Measurements from ENCODE around the gene CENPS. TPM values are rescaled to one million over a fixed set of nuclear protein-coding genes. Genes with fewer than 3 reads are reported as not detected.

CENPS gene
- total and polyA plus RNA-seq, 2 of the 8 experiments (the other 6 are each of a cell fraction or from before 2014, with no cell fraction given) = 7.8 to 20.3 TPM

DNA sequence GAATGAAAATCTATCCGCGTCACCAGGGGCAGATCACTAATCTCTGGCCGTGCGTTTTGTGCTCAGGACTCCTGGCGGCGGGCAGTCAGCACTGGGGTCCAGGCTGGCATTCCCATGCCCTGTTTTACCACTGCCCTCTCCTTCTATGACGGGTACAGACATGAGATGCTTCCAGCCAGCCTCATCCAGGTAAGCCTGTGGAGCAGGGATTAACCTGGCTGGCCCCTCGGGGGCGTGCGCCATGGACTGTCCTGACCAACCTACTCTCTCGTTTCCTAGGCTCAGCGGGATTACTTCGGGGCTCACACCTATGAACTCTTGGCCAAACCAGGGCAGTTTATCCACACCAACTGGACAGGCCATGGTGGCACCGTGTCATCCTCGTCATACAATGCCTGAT is 10.9 kb upstream of the CENPS start:
- POLR2A ChIA-PET (ENCODE audit: partially characterized antibody) = no interaction called here
- no peak overlapping the region for H2BK12ac ChIP-seq (ENCODE audit: low read depth, low read length)

More for the DNA sequence above, 10.9 kb upstream of the CENPS start:
- no peak overlapping the region for H3K4ac ChIP-seq (replicated peaks; ENCODE audit: insufficient read length, low read depth, low read length)
- no peak overlapping the region for H3K9ac ChIP-seq (replicated peaks in 1 of 4; ENCODE audit: extremely low read depth in 1 of 4, low read depth in 3 of 4, low read length in 3 of 4)
- no peak overlapping the region for H2BK5ac ChIP-seq (ENCODE audit: low read depth, low read length)
- no peak for TF ChIP-seq POU5F1 (IDR thresholded peaks at IDR 0.05; ENCODE audit: low read depth, low read length)
- no peak for TF ChIP-seq CHD1 (IDR thresholded peaks at IDR 0.05; ENCODE audit: low read depth, low read length)
- TF ChIP-seq, protein P1, sequence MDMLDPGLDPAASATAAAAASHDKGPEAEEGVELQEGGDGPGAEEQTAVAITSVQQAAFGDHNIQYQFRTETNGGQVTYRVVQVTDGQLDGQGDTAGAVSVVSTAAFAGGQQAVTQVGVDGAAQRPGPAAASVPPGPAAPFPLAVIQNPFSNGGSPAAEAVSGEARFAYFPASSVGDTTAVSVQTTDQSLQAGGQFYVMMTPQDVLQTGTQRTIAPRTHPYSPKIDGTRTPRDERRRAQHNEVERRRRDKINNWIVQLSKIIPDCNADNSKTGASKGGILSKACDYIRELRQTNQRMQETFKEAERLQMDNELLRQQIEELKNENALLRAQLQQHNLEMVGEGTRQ (IDR thresholded peaks at IDR 0.05; ENCODE audit: low read length) = no peak
- TF ChIP-seq SP2 (IDR thresholded peaks at IDR 0.05; ENCODE audit: low read length) = no peak
- TF ChIP-seq SP4 (IDR thresholded peaks at IDR 0.05; ENCODE audit: low read length) = no peak
- no peak for TF ChIP-seq MAFK (IDR thresholded peaks at IDR 0.05; ENCODE audit: low read depth, low read length)
- no peak for TF ChIP-seq HDAC6 (IDR thresholded peaks at IDR 0.05; ENCODE audit: low read depth, low read length)
- no peak for TF ChIP-seq POLR2AphosphoS5 (IDR thresholded peaks at IDR 0.05; ENCODE audit: low read depth, low read length)
- TF ChIP-seq TCF12 (IDR thresholded peaks at IDR 0.05; ENCODE audit: low read depth, low read length) = no peak
- TF ChIP-seq JUND (IDR thresholded peaks at IDR 0.05; ENCODE audit: low read length) = no peak
- CTCF ChIA-PET (ENCODE audit: partially characterized antibody) = interaction anchor here (0.6 to 2.3 kb wide), 2 partner anchors 11 to 212 kb away, joined by 4 to 7 read pairs; partner anchors contain the start of gene CENPS
- peaks cover 29 to 69% (median 50%) of the 10 kb centered on the region in 4 experiments for H3K36me3 ChIP-seq (ENCODE audit: control insufficient read depth in 2 of 4, insufficient read depth in 4 of 4, low read length in 3 of 4)
- no peaks in the 10 kb centered on the region for H3K9me3 ChIP-seq (ENCODE audit: insufficient read depth in 2 of 2, low read depth in 1 of 2, low read length in 1 of 2)
- H4K5ac ChIP-seq (ENCODE audit: insufficient read length, low read depth, low read length) = no peak overlapping the region
- no peak overlapping the region for H3K4me3 ChIP-seq (ENCODE audit: extremely low read depth in 1 of 4, insufficient read depth in 2 of 4, low read depth in 3 of 4, low read length in 4 of 4)
- H3K18ac ChIP-seq (ENCODE audit: extremely low read depth, low read length) = no peak overlapping the region
- no peak overlapping the region for H4K91ac ChIP-seq (replicated peaks; ENCODE audit: insufficient read length, low read length)
- H2AK5ac ChIP-seq (ENCODE audit: low read depth, low read length) = no peak overlapping the region
- H4K20me1 ChIP-seq (replicated peaks in 1 of 2; ENCODE audit: control insufficient read depth in 1 of 2, insufficient read depth in 2 of 2, low read length in 2 of 2) = peaks cover 3 to 5% of the 10 kb centered on the region in 2 experiments
- H3K27ac ChIP-seq (ENCODE audit: low read depth, low read length) = no peak overlapping the region
- no peak overlapping the region for H2BK20ac ChIP-seq (ENCODE audit: low read length)
- FAIRE-seq (no peak), DNase-seq (ENCODE audit: low read depth in 1 of 2, low spot score in 2 of 2) (no peak)
- H2AFZ ChIP-seq (ENCODE audit: low read length) = no peak overlapping the region
- no peaks in the 10 kb centered on the region for H3K4me1 ChIP-seq (replicated peaks in 1 of 4; ENCODE audit: control insufficient read depth in 3 of 4, insufficient read depth in 4 of 4, low read length in 3 of 4)
- no peak overlapping the region for H2BK15ac ChIP-seq (ENCODE audit: low read length)
- no peak overlapping the region for H3K4me2 ChIP-seq (ENCODE audit: insufficient read depth in 1 of 2, low read depth in 2 of 2, low read length in 2 of 2)
- no peak overlapping the region for H2BK120ac ChIP-seq (replicated peaks; ENCODE audit: low read depth, low read length)
- H4K8ac ChIP-seq (ENCODE audit: extremely low read depth, insufficient read depth, low read length) = no peak overlapping the region
- no peaks in the 10 kb centered on the region for H3K79me2 ChIP-seq (ENCODE audit: control insufficient read depth in 1 of 2, insufficient read depth in 2 of 2, low read length in 2 of 2)
- H3K27me3 ChIP-seq (replicated peaks in 1 of 4; ENCODE audit: control insufficient read depth in 3 of 4, extremely low read depth in 1 of 4, insufficient read depth in 3 of 4, low read length in 3 of 4) = no peaks in the 10 kb centered on the region
- H3K14ac ChIP-seq (ENCODE audit: insufficient read length) = no peak overlapping the region
- H3K79me1 ChIP-seq (ENCODE audit: low read depth, low read length) = no peaks in the 10 kb centered on the region
- no peaks in the 10 kb centered on the region for H3K23me2 ChIP-seq (ENCODE audit: low read depth, low read length)
- 97% methylated on average over 15 of the region's 15 CpGs; no CpG with 5 or more reads in 1 of the 2 experiments for WGBS, 2 experiments (ENCODE audit: extremely low coverage in 1 of 2, insufficient coverage in 1 of 2, insufficient read length in 1 of 2, insufficient replicate concordance in 2 of 2, low coverage in 1 of 2, low lambda C conversion rate in 2 of 2, missing lambda C conversion rate in 1 of 2)
- no peak overlapping the region for H3K23ac ChIP-seq (ENCODE audit: insufficient read length)
- no peak overlapping the region for H3K56ac ChIP-seq (replicated peaks; ENCODE audit: insufficient read length, low read depth, low read length)

All from H1 (cell line).